ENCODE results near the gene ARHGAP42. TPM values are rescaled to one million over a fixed set of nuclear protein-coding genes. Genes with fewer than 3 reads are reported as not detected.

Gene ARHGAP42
- total and polyA plus RNA-seq, 2 of the 4 experiments (the other 2 are of a cell fraction): 2.9 to 7.3 TPM

DNA sequence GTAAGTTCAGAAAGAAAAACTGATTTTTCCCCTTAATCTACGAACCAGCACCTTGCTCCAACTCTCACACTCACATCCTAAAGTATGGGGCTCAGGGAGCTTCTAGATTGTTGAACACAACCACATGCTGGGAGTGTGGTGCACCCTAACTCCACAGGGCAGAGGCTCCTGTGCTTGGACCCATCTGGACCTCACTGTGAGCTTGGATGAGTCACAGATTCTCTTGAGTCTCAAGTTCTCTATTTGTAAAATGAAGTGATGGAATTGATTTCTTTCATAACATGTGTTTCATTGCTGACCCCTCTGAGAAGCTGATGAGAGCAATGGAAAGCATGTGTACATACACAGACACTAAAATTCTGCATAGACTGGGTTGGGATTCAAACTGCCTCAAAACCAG lies 332.8 kb downstream of the ARHGAP42 start:
- DNase-seq: no peak
- Histone ChIP-seq H3K18ac (ENCODE audit: low read depth, low read length) (no peak overlapping the region), H3K4ac (ENCODE audit: low read depth, low read length) (no peak overlapping the region), H3K56ac (ENCODE audit: extremely low read depth, insufficient read depth, low read length) (no peak overlapping the region), H3K79me1 (ENCODE audit: low read depth in 1 of 2, low read length in 2 of 2) (no peaks in the 10 kb centered on the region), H2BK15ac (ENCODE audit: low read depth, low read length) (no peak overlapping the region), H3K27ac (ENCODE audit: insufficient read depth, low read length) (no peak overlapping the region), H2AK9ac (replicated peaks; ENCODE audit: low read depth, low read length, poor library complexity) (no peak overlapping the region), H2AFZ (replicated peaks; ENCODE audit: low read length, poor library complexity) (no peak overlapping the region), H2BK120ac (ENCODE audit: low read depth, low read length) (no peak overlapping the region), H3K4me3 (ENCODE audit: insufficient read depth, low read depth, low read length) (no peak overlapping the region), H3K23ac (ENCODE audit: low read depth, low read length) (no peak overlapping the region), H4K91ac (ENCODE audit: insufficient read depth, low read depth, low read length) (no peak overlapping the region), H3K27me3 (ENCODE audit: control insufficient read depth, insufficient read depth, low read length) (no peaks in the 10 kb centered on the region), H3K9me1 (ENCODE audit: insufficient read depth, low read length) (no peaks in the 10 kb centered on the region), H3K36me3 (ENCODE audit: control insufficient read depth, insufficient read depth, low read length) (no peaks in the 10 kb centered on the region), H3K14ac (replicated peaks; ENCODE audit: low read depth, low read length) (no peak overlapping the region), H2BK5ac (ENCODE audit: low read depth, low read length, poor library complexity, severe bottlenecking) (no peak overlapping the region), H4K20me1 (ENCODE audit: insufficient read depth, low read length) (no peaks in the 10 kb centered on the region), H4K8ac (ENCODE audit: low read depth in 2 of 2, low read length in 2 of 2) (no peak overlapping the region), H2BK20ac (ENCODE audit: low read depth, low read length) (no peak overlapping the region), H4K5ac (ENCODE audit: low read depth, low read length) (no peak overlapping the region), H3K9ac (ENCODE audit: low read depth, low read length) (no peak overlapping the region), H3K4me2 (ENCODE audit: low read depth, low read length) (no peak overlapping the region), H3K4me1 (ENCODE audit: control insufficient read depth, insufficient read depth, low read length) (no peaks in the 10 kb centered on the region), H3K9me3 (ENCODE audit: control insufficient read depth, insufficient read depth, low read length) (no peaks in the 10 kb centered on the region), H2AK5ac (ENCODE audit: low read depth, low read length) (no peak overlapping the region)
- CTCF ChIA-PET: no interaction called here
- TF ChIP-seq RFX5 (IDR thresholded peaks at IDR 0.05; ENCODE audit: low read depth, low read length): no peak
- TF ChIP-seq MAFK (IDR thresholded peaks at IDR 0.05; ENCODE audit: low read depth, low read length): no peak
- TF ChIP-seq CEBPB (IDR thresholded peaks at IDR 0.05; ENCODE audit: low read depth, low read length): no peak
- TF ChIP-seq, protein P1, sequence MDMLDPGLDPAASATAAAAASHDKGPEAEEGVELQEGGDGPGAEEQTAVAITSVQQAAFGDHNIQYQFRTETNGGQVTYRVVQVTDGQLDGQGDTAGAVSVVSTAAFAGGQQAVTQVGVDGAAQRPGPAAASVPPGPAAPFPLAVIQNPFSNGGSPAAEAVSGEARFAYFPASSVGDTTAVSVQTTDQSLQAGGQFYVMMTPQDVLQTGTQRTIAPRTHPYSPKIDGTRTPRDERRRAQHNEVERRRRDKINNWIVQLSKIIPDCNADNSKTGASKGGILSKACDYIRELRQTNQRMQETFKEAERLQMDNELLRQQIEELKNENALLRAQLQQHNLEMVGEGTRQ (IDR thresholded peaks at IDR 0.05; ENCODE audit: low read depth, low read length): no peak
- TF ChIP-seq RAD21 (IDR thresholded peaks at IDR 0.05; ENCODE audit: low read length): no peak
- in situ Hi-C loops (cut with MboI; ENCODE audit: low sequenced_read_pairs) (no loop called here), dilution Hi-C loops (cut with HindIII; ENCODE audit: low sequenced_read_pairs, unreplicated experiment) (no loop called here), intact Hi-C loops (cut with micrococcal nuclease) (no loop called here)
- BruUV-seq (replicated peaks): no TSS peak
- no peak for ATAC-seq (ENCODE audit: low read depth)
- POLR2A ChIA-PET (ENCODE audit: unreplicated experiment): no interaction called here
- no CpG with 5 or more reads among the region's 1 CpG for WGBS, 2 experiments (ENCODE audit: extremely low coverage in 2 of 2, insufficient read length in 1 of 2)

Measured in IMR-90 (cell line).